GM12865 (cell line): Measurements from ENCODE around the gene ITGB1BP2.
"Not testable (repeated sequence)": the region's sequence is repeated elsewhere in the genome, so short reads cannot be mapped to it uniquely, and the experiment has no call there.

Experiments used
- DNase-seq: peaks from one replicate; pipeline ENCODE4 v3.0.0; 2010; ENCODE audit warnings: low read depth
- H3K4me3 ChIP-seq: 2 replicates; pipeline ENCODE4 v1.5.1; 2011; ENCODE audit warnings: mild to moderate bottlenecking, low read depth, low read length, control low read depth
- TF ChIP-seq, protein P1 (sequence below): IDR thresholded peaks from 2 replicates; pipeline ENCODE4 v1.5.1; 2011; ENCODE audit warnings: low read length, control low read depth, low read depth, inconsistent platforms; ENCODE audit not compliant: insufficient read depth; ENCODE audit errors: missing control alignments

ITGB1BP2 gene

GRCh38 chrX:71320126-71320525 is 18.6 kb downstream of the ITGB1BP2 start:
- H3K4me3 ChIP-seq = no peak overlapping the region
- DNase-seq = no peak
- TF ChIP-seq, protein P1, sequence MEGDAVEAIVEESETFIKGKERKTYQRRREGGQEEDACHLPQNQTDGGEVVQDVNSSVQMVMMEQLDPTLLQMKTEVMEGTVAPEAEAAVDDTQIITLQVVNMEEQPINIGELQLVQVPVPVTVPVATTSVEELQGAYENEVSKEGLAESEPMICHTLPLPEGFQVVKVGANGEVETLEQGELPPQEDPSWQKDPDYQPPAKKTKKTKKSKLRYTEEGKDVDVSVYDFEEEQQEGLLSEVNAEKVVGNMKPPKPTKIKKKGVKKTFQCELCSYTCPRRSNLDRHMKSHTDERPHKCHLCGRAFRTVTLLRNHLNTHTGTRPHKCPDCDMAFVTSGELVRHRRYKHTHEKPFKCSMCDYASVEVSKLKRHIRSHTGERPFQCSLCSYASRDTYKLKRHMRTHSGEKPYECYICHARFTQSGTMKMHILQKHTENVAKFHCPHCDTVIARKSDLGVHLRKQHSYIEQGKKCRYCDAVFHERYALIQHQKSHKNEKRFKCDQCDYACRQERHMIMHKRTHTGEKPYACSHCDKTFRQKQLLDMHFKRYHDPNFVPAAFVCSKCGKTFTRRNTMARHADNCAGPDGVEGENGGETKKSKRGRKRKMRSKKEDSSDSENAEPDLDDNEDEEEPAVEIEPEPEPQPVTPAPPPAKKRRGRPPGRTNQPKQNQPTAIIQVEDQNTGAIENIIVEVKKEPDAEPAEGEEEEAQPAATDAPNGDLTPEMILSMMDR = no peak

DNA sequence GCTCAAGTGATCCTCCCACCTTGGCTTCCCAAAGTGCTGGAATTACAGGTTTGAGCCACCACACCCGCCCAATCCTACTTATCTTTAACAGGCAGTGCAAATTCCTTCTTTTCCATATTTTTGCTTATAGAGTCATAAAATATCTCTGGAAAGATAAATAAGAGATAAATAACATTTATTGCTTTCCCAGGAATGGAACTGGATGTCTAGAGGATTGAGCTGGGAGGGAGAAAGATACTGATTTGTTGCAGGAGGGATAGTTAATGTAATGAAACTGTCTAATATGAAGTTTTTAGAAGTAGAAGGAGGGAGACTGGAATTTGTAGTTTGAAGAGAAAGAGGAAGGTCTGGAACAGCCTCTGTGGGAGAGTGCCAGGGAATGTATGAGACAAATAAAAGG is 20.2 kb downstream of the ITGB1BP2 start:
- TF ChIP-seq, protein P1 = no peak
- DNase-seq = no peak
- H3K4me3 ChIP-seq = no peak overlapping the region

GRCh38 chrX:71324452-71324851 is 22.9 kb downstream of the ITGB1BP2 start:
- not testable (repeated sequence) for H3K4me3 ChIP-seq, DNase-seq

- TF ChIP-seq, protein P1 = no peak
- no peak overlapping the region for H3K4me3 ChIP-seq
- no peak for DNase-seq
Measured at GRCh38 chrX:71326394-71326793, 24.8 kb downstream of the ITGB1BP2 start.

DNA sequence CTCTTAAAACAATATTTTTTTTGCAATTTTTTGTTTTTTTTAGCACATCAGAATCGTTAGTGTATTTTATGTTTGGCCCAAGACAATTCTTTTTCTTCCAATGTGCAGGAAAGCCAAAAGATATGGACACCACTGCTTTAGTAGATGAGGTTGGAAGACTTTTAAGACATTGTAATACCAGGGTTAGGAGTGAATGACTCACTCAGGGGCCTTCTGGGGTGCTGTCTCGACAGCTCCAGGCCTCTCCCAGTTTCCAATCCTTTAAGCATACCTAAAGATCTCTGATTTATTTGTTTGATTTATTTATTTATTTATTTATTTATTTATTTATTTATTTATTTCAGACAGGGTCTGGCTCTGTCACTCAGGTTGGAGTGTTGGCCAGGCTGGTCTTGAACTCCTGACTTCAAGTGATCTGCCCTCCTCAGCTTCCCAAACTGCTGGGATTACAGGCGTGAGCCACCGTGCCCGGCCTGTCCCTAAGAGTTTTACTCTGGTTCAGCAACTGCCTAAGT is 47.7 kb downstream of the ITGB1BP2 start:
- not testable (repeated sequence) for DNase-seq, H3K4me3 ChIP-seq

DNA sequence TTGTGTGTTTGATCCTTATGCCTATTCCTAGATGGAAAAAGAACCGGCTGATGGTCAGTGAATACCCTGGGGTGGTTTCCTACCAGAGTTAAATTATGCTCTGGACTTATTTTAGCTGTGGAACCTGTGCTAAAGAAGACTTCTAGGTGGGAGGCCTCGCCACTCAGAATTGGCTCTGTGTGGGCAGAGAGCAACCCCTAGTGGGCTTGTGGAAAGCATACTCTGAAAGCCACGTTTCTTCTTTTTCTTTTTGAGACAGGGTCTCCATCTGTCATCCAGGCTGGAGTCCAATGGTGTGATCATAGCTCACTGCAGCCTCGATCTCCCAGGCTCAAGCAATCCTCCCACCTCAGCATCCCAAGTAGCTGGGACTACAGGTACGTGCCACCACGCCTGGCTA is 48.3 kb downstream of the ITGB1BP2 start:
- not testable (repeated sequence) for H3K4me3 ChIP-seq, DNase-seq

DNA sequence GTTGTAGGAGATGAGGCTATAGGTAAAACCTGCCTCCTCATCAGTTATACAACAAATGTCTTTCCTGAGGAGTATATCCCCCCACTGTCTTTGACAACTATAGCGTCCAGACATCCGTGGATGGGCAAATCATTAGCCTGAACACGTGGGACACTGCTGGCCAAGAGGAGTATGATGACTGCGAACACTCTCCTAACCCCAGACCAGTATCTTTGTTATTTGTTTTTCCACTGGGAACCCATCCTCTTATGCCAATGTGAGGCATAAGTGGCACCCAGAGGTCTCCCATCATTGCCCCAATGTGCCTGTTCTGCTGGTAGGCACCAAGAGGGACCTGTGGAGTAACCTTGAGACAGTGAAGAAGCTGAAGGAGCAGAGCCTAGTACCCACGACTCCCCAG is 50.9 kb downstream of the ITGB1BP2 start:
- not testable (repeated sequence) for H3K4me3 ChIP-seq, DNase-seq
